Activated CD8-positive, alpha-beta memory T cell treated with anti-CD3 and anti-CD28 coated beads, Interleukin-2, amount 50 U/mL, for 24 hours (primary cell): Measurements from ENCODE around the gene PRCC.

Experiments
- DNase-seq: peaks from one replicate; pipeline ENCODE4 v3.0.0-alpha.2; 2020; ENCODE audit errors: extremely low read depth

Gene PRCC

DNA sequence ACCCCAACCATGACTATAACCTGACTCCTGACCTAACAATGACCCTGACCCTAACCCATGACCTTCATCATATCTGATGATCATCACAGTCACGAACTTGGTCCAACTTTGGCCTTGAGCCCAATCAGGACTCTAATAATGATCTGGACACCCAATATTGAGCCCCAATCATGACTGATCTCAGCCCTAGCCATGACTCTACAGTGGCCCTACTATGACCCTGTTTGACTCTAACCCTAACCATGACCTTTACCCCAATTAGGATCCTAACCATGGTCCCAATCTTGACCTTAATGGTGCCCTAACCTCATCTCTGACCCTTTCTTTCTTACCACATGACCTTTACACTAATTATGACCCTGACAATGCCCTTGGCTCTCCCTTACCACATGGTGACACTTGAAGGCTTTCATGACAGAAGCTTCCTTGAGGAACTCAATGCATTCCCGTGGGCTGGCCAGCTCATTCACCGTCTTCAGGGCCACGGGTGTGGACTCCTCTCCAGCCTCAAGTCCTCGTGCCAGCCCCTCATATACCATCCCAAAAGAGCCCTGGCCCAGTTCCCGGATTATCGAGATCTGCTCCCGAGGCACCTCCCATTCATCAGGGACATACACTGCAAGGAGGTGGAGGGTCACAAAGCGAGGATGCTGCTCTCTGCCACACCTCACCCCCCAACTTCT, 75.4 kb downstream of the PRCC start:
- DNase-seq: no peak

DNA sequence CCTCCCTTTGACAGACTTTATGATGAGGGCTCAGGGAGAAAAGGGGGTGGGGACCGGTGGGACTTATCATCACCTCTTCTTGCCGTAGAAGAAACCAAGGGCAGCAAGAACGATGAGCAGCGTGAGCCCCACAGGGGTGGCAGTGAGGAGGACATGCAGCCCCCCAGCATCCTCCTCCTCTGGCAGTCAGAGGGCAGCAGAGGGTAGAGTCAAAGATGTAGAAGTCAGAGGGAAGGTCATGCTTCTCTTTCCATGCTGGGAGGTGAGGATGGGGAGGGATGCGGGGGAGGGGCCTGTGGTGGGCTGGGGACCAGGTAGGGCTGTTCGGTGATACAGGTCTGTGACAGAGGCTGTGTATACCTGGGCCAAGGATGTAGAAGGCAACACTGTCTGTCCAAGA, 76.8 kb downstream of the PRCC start:
- DNase-seq: no peak

DNA sequence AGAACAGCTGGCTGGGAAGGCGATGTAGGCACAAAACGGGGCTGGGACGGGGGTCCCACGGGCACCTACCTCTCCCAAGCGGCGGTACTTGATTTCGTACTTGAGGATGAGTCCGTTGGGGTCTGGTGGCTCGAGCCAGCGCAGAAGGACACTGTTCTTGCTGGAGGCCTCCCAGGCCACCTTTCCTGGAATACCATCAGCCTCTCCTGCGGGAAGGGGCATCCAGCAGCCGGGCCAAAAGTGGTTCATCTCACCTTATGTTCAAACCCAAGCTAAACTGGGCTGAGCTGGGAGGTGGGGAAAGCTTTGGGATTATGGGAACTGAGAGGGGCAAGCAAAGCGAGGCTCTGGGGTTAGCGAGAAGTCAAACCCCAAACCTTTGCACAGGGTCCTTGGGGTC, 77.3 kb downstream of the PRCC start:
- DNase-seq: no peak

DNA sequence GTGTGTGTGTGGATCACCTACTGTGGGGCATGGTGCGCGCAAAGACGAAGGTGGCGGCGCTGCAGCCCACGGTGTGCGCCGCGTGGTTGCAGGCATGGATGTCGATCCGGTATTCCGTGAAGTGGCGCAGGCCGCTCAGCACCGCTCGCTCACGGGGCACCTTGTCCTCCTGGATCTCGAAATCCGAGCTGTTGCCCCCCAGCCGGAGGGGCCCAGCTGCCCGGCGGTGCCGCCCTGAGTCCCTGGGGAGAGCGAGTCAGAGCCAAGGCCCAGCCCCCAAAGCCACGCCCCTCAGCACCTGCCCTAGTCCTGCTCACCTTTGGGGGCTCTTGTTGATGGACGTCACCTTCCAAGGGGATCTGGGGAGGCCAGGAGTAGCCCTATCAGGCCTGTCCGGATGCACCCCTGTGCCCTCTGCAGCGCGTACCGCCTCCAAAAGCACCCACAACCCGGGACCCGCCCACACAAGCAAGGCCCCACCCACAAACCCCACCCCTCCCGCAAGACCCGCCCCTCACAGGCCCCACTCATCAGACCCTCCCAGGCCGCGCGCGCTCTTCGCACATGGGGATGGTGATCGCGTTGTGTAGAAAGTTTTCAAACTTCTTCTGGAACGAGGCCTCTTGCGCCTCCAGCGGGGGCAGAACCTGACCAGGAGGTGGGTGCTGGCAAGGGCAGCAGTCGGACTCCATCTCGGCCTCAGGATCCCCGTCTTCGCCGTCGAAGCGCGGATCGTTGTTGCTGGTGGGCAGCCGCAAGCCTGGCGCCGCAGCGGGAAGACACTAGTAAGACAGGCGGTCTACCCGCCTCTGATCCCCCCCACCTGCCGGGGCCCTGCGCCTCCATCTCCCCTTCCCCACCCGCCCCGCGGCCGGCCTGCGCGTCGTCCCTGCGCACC, 78.0 kb downstream of the PRCC start:
- no peak for DNase-seq

DNA sequence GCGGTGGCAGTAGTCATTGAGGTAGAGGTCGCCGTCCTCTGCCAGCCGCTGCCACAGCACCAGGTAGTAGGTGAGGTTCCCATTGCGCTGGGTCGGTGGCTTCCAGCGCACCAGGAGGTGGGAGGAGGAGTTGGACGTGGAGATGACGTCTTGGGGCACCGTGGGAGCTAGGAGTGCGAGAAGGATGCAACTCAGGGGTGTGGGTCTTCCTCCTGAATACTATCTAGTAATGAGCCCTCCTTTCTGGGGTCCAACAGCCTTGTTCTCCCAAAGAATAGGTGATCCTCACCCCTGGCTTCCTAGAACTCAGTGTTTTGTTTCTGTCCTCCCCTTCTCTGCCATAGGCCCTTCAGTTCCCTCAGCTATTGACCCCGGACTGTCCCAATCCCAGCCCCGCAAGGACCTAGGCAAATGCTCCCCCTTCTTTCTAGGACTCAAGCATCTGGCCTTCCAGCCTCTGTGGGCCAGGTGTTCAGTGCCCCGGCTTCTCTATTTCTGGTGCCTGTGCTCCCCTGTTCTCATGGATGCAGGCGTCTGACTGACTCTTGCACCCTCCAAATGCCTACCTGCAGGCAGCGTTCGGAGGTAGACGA, 78.7 kb downstream of the PRCC start:
- DNase-seq: no peak

DNA sequence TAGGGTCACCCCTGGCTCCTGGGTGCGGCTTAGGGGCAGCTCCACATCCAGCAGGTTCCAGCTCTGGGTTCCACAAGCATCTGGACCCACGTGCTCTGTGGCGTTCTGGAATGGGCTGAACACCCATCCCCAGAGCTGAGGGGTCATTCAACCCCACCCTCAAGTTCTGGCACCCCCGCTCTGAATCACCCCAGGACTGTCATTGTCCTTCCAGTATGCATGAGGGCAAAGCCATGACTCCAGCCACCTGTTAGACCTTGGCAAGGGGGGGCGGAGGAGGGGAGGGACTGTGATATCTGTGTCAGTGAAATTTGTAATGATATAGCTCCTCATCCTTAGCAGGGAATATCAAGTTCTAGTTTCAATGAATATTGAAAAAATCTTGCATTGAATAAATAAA, 79.3 kb downstream of the PRCC start:
- DNase-seq: no peak

DNA sequence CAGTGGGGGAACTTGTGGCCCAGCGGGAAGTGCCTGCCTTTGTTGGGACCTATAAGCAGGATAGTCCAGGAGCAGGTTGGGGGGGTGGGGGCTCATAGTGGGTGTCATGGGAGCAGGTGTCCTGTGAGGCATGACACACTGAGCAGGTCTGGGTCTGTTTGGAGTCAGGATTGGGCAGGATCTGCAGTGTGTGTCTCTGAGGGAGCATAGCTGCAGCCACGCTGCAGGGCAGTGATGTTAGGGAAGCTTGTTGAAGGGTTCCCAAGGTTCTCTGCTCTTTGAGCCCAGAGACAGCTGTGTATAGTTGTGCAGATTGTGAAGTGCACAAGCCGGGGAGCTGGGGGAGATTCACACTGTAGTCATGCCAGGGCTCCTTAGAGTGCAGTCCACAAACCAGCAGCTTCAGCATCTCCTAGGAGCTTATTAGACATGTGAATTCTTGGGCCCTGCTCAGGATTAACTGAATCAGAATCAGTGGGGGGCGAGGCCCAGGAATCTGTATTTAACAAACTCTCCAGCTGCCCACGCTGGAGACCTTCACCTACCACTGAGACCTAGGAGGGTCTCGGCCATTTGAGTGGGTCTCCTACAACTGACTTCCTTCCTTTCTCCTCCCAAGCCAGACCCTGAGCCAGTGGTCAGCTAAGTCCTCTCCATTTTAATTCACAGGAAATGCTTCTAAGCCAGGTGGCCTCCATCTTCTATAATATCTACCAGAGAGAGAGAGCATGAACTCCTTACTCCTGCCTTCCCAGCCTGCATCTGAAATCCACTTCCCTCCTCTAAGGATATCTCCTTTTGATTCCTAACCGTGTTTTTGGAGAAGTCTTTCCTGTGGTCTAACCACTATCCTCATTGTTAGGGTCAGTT, 80.5 kb downstream of the PRCC start:
- DNase-seq: no peak

DNA sequence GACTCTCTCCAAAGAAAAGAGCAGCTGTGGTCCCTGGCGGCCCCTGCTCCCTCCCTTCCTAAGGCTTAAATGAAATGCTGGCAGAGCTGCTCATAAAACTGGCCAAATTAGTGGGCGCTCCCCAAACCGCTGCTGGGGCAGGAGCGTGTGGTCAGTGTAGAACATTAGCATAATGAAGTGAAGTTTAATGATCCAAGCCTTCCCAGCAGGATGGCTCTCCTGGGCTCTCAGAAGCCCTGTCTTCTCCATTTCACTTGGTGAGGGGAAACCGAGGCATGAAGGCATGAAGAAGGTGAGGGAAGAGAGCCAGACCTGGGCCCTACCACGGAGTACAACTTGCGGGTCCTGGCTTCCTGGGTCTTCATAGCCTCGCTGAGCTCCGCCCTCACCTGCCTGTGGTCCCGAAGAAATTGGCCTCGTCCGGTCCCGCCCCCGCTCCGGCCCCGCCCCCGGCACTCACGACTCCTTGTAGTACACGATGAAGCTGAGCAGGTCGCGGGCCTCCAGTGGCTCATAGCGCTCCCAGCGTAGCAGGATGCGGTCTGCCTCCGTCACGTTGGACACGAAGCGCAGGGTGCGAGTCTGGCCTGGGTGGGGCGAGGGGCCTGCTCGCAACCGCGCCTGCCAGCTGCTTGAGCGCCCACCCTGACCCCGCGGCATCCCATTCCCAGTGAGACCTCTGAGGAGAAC, 81.3 kb downstream of the PRCC start:
- DNase-seq: no peak

DNA sequence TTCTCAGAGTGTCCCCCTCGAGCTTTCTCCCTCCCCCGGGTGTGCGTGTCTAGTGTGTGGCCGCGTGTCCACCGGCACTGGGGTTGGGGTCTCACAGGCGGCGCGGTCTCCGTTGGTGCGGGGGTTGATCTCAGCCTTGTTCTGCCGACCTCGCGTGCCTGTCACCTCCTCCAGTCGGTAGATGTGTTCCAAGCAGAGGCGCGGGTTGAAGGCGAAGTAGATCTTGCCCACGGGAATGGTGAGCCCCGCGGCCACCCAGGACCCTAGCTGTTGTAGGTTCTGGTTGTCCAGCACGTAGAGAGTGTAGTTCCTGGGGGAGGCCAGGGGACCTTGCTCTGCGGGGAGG, 81.8 kb downstream of the PRCC start:
- no peak for DNase-seq
